DOHH2 (cell line): ENCODE data around the gene CSGALNACT2.

ENCODE experiments used
- H3F3A ChIP-seq: fragments of 200-600 bp; sonication (generic), shearing (Covaris generic); 2 replicates; pipeline ENCODE4 v1.6.0; 2016; ENCODE audit warnings: antibody characterized with exemption, mild to moderate bottlenecking; ENCODE audit not compliant: control insufficient read depth, insufficient read depth
- H3K27ac ChIP-seq: fragments of 200-600 bp; sonication (generic); 2 replicates; pipeline ENCODE4 v1.5.1; 2014; ENCODE audit warnings: low read depth, mild to moderate bottlenecking, low read length, moderate library complexity
- H3K27me3 ChIP-seq: fragments of 200-600 bp; sonication (generic); 2 replicates; pipeline ENCODE4 v1.6.1; 2014; ENCODE audit warnings: mild to moderate bottlenecking, low read length, mixed read lengths; ENCODE audit not compliant: control insufficient read depth
- H3K36me3 ChIP-seq: fragments of 200-600 bp; sonication (generic); 2 replicates; pipeline ENCODE4 v1.6.1; 2014; ENCODE audit warnings: mild to moderate bottlenecking, low read length, moderate library complexity, mixed read lengths; ENCODE audit not compliant: control insufficient read depth
- H3K4me1 ChIP-seq: fragments of 200-600 bp; sonication (generic); 2 replicates; pipeline ENCODE4 v1.6.1; 2014; ENCODE audit warnings: mild to moderate bottlenecking, low read length, mixed read lengths; ENCODE audit not compliant: control insufficient read depth
- H3K4me2 ChIP-seq: fragments of 200-600 bp; sonication (generic); 2 replicates; pipeline ENCODE4 v1.6.0; 2014; ENCODE audit warnings: mild to moderate bottlenecking, low read length, moderate library complexity
- H3K4me3 ChIP-seq: fragments of 200-600 bp; sonication (generic); 2 replicates; pipeline ENCODE4 v1.5.1; 2014; ENCODE audit warnings: mild to moderate bottlenecking, low read length, mixed read lengths
- H3K79me2 ChIP-seq: fragments of 200-600 bp; sonication (generic); 2 replicates; pipeline ENCODE4 v1.6.1; 2014; ENCODE audit warnings: mild to moderate bottlenecking, low read length, mixed read lengths; ENCODE audit not compliant: control insufficient read depth
- H3K9me2 ChIP-seq: fragments of 200-600 bp; sonication (generic); replicated peaks from 2 replicates; pipeline ENCODE4 v1.6.1; 2014; ENCODE audit warnings: mild to moderate bottlenecking, low read length, mixed read lengths; ENCODE audit not compliant: control insufficient read depth
- H3K9me3 ChIP-seq: fragments of 200-600 bp; sonication (generic); 2 replicates; pipeline ENCODE4 v1.6.1; 2014; ENCODE audit warnings: antibody characterized with exemption, low read length, mixed read lengths; ENCODE audit not compliant: control insufficient read depth, insufficient read depth
- H4K20me1 ChIP-seq: fragments of 200-600 bp; sonication (generic); 2 replicates; pipeline ENCODE4 v1.6.0; 2014; ENCODE audit warnings: low read depth, mild to moderate bottlenecking, antibody characterized with exemption, low read length, moderate library complexity; ENCODE audit not compliant: control insufficient read depth, insufficient read depth
- EZH2phosphoT487 ChIP-seq: fragments of 200-600 bp; sonication (generic); IDR thresholded peaks from 2 replicates; pipeline ENCODE4 v1.6.1; 2017; ENCODE audit warnings: borderline replicate concordance, mild to moderate bottlenecking, antibody characterized with exemption, low read length, moderate library complexity, mixed read lengths
- TF ChIP-seq, protein P1 (sequence below): fragments of 200-600 bp; sonication (generic); IDR thresholded peaks from one replicate; pipeline ENCODE4 v1.5.1; 2014; ENCODE audit warnings: antibody characterized with exemption, mild to moderate bottlenecking, low read depth, low read length; ENCODE audit not compliant: poor library complexity, severe bottlenecking

Gene CSGALNACT2

DNA sequence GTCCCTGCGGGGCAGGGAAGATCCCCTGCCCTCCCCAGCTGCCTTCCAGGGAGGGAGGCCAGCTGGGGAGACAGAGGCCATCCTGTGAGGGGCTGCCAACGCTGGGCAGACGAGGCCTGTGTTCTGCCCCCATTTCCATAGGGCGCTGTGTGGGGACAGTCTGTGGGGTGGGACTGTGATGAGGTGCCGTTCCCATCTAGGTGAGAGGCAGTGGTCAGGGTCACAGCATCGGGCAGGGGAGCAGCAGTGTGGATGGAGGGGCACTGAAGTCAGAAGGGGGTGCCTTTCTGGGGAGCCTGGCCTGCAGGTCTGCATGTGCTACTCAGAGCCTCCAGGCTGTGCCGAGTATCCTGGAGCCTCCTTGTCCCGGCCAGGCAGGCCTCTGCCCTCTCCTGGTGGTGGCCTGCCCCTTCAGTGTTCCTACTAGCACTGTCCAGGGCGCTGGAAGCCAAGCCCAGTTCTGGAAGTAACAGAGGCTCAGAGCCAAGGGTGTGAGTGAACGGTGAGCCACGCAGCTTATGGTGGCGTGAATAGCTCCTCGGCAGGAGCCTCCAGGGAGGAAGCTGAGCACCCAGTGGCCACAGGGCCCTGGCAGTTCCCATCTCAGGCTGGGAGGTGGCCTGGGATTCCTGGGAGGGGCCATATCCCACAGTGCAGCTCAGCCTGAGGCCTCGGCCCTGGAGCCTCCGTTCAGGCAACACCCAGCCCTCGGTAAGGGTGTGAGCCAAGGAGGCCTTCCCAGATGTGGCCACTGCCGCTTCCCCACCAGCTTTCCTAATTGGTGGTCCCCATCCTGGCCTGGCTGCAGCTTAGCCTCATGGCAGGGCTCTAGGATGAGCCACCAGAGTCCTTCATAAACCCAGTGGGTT, 23.3 kb upstream of the CSGALNACT2 start:
- Histone ChIP-seq H3K4me1 (no peaks in the 10 kb centered on the region), H3F3A (no peaks in the 10 kb centered on the region), H4K20me1 (no peaks in the 10 kb centered on the region), H3K27ac (no peak overlapping the region), H3K27me3 (no peaks in the 10 kb centered on the region), H3K36me3 (no peaks in the 10 kb centered on the region), H3K79me2 (no peaks in the 10 kb centered on the region), H3K4me2 (no peak overlapping the region), H3K9me3 (no peaks in the 10 kb centered on the region), H3K9me2 (no peaks in the 10 kb centered on the region), H3K4me3 (no peak overlapping the region)
- TF ChIP-seq, protein P1, sequence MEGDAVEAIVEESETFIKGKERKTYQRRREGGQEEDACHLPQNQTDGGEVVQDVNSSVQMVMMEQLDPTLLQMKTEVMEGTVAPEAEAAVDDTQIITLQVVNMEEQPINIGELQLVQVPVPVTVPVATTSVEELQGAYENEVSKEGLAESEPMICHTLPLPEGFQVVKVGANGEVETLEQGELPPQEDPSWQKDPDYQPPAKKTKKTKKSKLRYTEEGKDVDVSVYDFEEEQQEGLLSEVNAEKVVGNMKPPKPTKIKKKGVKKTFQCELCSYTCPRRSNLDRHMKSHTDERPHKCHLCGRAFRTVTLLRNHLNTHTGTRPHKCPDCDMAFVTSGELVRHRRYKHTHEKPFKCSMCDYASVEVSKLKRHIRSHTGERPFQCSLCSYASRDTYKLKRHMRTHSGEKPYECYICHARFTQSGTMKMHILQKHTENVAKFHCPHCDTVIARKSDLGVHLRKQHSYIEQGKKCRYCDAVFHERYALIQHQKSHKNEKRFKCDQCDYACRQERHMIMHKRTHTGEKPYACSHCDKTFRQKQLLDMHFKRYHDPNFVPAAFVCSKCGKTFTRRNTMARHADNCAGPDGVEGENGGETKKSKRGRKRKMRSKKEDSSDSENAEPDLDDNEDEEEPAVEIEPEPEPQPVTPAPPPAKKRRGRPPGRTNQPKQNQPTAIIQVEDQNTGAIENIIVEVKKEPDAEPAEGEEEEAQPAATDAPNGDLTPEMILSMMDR: no peak
- no peak for TF ChIP-seq EZH2phosphoT487

DNA sequence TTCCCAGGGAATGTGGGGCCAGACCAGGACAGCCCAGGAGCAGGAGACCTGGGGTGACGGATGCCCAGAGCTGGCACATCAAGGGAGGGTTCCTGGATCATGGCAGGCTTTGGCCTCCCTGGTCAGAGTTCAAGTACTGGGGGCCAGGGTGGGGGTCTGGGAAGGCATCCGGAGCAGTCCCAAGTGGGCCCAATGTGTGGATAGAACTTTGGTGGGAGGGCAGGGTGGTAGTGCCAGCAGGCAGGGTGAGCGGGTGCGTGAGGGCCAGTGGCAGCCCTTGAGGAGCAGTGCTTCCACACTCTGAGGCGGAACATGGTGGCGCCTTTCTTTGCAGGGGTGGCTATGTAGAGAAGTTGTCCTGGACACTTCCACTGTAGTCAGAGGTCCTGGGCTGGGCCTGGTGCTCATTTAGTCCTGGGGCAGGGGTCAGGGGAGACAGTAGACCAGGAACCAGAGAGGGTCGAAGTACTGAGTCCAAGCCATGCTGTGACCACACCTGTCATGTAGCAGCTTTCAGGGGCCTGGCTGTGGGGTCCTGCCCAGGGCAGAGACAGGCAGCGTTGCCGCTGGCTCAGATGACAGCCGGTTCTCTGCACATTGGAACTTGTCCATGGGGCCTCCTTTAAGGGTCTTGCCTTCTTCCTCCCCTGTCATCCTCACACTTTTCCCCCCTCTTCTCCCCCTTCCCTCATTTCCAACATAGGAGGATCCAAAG, 22.2 kb upstream of the CSGALNACT2 start:
- H3K4me1 ChIP-seq: peaks cover 5% of the 10 kb centered on the region
- H3K9me2 ChIP-seq: no peaks in the 10 kb centered on the region
- no peak overlapping the region for H3K4me3 ChIP-seq
- no peak overlapping the region for H3K4me2 ChIP-seq
- H3K36me3 ChIP-seq: no peaks in the 10 kb centered on the region
- H3K27ac ChIP-seq: no peak overlapping the region
- no peaks in the 10 kb centered on the region for H3K9me3 ChIP-seq
- TF ChIP-seq EZH2phosphoT487: no peak
- TF ChIP-seq, protein P1: no peak
- H3K27me3 ChIP-seq: no peaks in the 10 kb centered on the region
- no peaks in the 10 kb centered on the region for H3K79me2 ChIP-seq
- H4K20me1 ChIP-seq: no peaks in the 10 kb centered on the region
- H3F3A ChIP-seq: no peaks in the 10 kb centered on the region

DNA sequence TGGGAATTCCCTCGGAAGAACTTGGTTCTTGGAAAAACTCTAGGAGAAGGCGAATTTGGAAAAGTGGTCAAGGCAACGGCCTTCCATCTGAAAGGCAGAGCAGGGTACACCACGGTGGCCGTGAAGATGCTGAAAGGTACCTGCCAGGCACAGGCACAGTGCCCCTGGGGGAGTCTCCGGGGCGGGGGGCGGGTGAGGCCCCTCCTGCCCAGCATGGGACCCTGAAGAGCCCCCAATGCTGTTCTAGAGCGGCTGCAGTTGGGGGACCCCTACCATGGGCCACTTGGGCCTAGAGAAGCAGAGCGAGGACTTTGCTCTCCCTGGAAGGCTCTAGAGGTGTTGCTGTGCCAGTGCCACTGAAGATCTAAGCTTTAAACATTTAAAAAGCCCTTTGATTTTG, 21.6 kb upstream of the CSGALNACT2 start:
- H3K4me1 ChIP-seq: peaks cover 8% of the 10 kb centered on the region
- no peaks in the 10 kb centered on the region for H3K36me3 ChIP-seq
- no peaks in the 10 kb centered on the region for H3F3A ChIP-seq
- H3K9me2 ChIP-seq: no peaks in the 10 kb centered on the region
- H4K20me1 ChIP-seq: no peaks in the 10 kb centered on the region
- H3K4me2 ChIP-seq: no peak overlapping the region
- H3K79me2 ChIP-seq: no peaks in the 10 kb centered on the region
- H3K27me3 ChIP-seq: no peaks in the 10 kb centered on the region
- no peak overlapping the region for H3K4me3 ChIP-seq
- no peaks in the 10 kb centered on the region for H3K9me3 ChIP-seq
- H3K27ac ChIP-seq: no peak overlapping the region
- TF ChIP-seq EZH2phosphoT487: no peak
- TF ChIP-seq, protein P1: no peak
